Astrocyte (in vitro differentiated cells and primary cell): Measurements from ENCODE around the gene PDE7B. TPM values are rescaled to one million over a fixed set of nuclear protein-coding genes. Genes with fewer than 3 reads are reported as not detected.
A peak's percentile ranks its signal among the peaks of the same experiment; 100 is the strongest.

Source experiments
- DNase-seq: peaks from one replicate; pipeline ENCODE4 v3.0.0-alpha.2; 2010; ENCODE audit warnings: low read depth
- FAIRE-seq: peaks from 2 replicates; lab custom pipeline; 2011; peaks lifted over from hg19 to GRCh38; lab: Jason Lieb, UNC
- H2AFZ ChIP-seq: 2 replicates; pipeline ENCODE4 v1.6.0; 2012; ENCODE audit warnings: low read depth, low read length, inconsistent platforms
- H3K27ac ChIP-seq: 2 replicates; pipeline ENCODE4 v1.5.1; 2011; ENCODE audit warnings: low read depth, low read length, inconsistent platforms
- H3K27me3 ChIP-seq: 2 replicates; pipeline ENCODE4 v1.6.0; 2011; ENCODE audit warnings: low read length, inconsistent platforms; ENCODE audit not compliant: insufficient read depth
- H3K36me3 ChIP-seq: 2 replicates; pipeline ENCODE4 v1.5.1; 2011; ENCODE audit warnings: low read length, inconsistent platforms; ENCODE audit not compliant: insufficient read depth
- H3K4me1 ChIP-seq: 2 replicates; pipeline ENCODE4 v1.5.1; 2011; ENCODE audit warnings: low read length, inconsistent platforms; ENCODE audit not compliant: insufficient read depth
- H3K4me2 ChIP-seq: 2 replicates; pipeline ENCODE4 v1.6.0; 2012; ENCODE audit warnings: low read length, inconsistent platforms
- H3K4me3 ChIP-seq: 2 replicates; pipeline ENCODE4 v1.5.1; 2011; ENCODE audit warnings: low read depth, mild to moderate bottlenecking, low read length, inconsistent platforms; ENCODE audit not compliant: insufficient read depth
- H3K79me2 ChIP-seq: 2 replicates; pipeline ENCODE4 v1.6.0; 2012; ENCODE audit warnings: mild to moderate bottlenecking, low read length, inconsistent platforms; ENCODE audit not compliant: insufficient read depth
- H3K9ac ChIP-seq: 2 replicates; pipeline ENCODE4 v1.6.0; 2012; ENCODE audit warnings: mild to moderate bottlenecking, low read length, inconsistent platforms
- H3K9me3 ChIP-seq: 2 replicates; pipeline ENCODE4 v1.5.1; 2012; ENCODE audit warnings: low read depth, mild to moderate bottlenecking, low read length, inconsistent platforms; ENCODE audit not compliant: insufficient read depth
- H4K20me1 ChIP-seq: 2 replicates; pipeline ENCODE4 v1.6.0; 2012; ENCODE audit warnings: low read length, inconsistent platforms; ENCODE audit not compliant: insufficient read depth
- H3K27ac Mint-ChIP-seq: one replicate; pipeline ENCODE4 v1.8.0; 2021; ENCODE audit warnings: mild to moderate bottlenecking, mixed read lengths; ENCODE audit not compliant: unreplicated experiment
- H3K27me3 Mint-ChIP-seq: one replicate; pipeline ENCODE4 v1.8.0; 2021; ENCODE audit warnings: low read depth, mixed read lengths; ENCODE audit not compliant: unreplicated experiment
- H3K36me3 Mint-ChIP-seq: one replicate; pipeline ENCODE4 v1.8.0; 2021; ENCODE audit warnings: low read depth, mixed read lengths; ENCODE audit not compliant: unreplicated experiment
- H3K4me1 Mint-ChIP-seq: one replicate; pipeline ENCODE4 v1.8.0; 2021; ENCODE audit warnings: low read depth, mixed read lengths; ENCODE audit not compliant: unreplicated experiment
- H3K4me3 Mint-ChIP-seq: one replicate; pipeline ENCODE4 v1.8.0; 2021; ENCODE audit warnings: mild to moderate bottlenecking, moderate library complexity, mixed read lengths; ENCODE audit not compliant: unreplicated experiment
- H3K9me3 Mint-ChIP-seq: one replicate; pipeline ENCODE4 v1.8.0; 2021; ENCODE audit warnings: mild to moderate bottlenecking, mixed read lengths; ENCODE audit not compliant: unreplicated experiment
- EZH2 ChIP-seq: IDR thresholded peaks from 2 replicates; pipeline ENCODE4 v1.6.1; 2012; ENCODE audit warnings: mild to moderate bottlenecking, low read length, inconsistent platforms; ENCODE audit not compliant: insufficient read depth
- total RNA-seq: library from RNA; stranded (reverse); gene quantifications from 2 replicates; pipeline ENCODE4 v1.2.1, GENCODE V29; 2021
- TF ChIP-seq, protein P1 (sequence below): IDR thresholded peaks from 2 replicates; pipeline ENCODE4 v1.5.1; 2011; ENCODE audit warnings: low read depth, mild to moderate bottlenecking, inconsistent platforms, low read length, moderate library complexity; ENCODE audit not compliant: insufficient read depth

Gene PDE7B
- total RNA-seq, 1 donor from 2014 or later, result 0.27 TPM

DNA sequence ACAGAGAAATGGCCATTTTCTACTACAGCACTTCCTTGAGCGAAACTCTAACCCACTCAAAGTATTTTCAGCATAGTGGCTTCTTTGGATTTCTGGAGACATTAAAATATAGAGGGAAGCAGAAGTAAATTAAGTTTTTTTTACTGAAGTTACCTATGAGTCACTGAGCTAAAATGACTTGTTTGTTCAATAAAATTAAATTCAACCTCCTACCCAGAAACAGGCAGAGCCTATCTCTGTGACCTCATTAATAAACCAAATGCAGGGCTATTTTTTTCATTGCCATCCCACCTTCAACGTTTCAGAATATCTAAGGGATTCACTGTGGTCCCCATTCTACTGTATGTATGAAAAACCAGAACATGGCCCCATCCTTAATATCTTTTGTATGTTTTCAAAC, 265.6 kb downstream of the PDE7B start:
- TF ChIP-seq, protein P1, sequence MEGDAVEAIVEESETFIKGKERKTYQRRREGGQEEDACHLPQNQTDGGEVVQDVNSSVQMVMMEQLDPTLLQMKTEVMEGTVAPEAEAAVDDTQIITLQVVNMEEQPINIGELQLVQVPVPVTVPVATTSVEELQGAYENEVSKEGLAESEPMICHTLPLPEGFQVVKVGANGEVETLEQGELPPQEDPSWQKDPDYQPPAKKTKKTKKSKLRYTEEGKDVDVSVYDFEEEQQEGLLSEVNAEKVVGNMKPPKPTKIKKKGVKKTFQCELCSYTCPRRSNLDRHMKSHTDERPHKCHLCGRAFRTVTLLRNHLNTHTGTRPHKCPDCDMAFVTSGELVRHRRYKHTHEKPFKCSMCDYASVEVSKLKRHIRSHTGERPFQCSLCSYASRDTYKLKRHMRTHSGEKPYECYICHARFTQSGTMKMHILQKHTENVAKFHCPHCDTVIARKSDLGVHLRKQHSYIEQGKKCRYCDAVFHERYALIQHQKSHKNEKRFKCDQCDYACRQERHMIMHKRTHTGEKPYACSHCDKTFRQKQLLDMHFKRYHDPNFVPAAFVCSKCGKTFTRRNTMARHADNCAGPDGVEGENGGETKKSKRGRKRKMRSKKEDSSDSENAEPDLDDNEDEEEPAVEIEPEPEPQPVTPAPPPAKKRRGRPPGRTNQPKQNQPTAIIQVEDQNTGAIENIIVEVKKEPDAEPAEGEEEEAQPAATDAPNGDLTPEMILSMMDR, result no peak
- TF ChIP-seq EZH2, result no peak
- Histone ChIP-seq H2AFZ (no peak overlapping the region), H3K27ac (no peak overlapping the region), H4K20me1 (no peaks in the 10 kb centered on the region), H3K79me2 (no peaks in the 10 kb centered on the region), H3K9ac (no peak overlapping the region), H3K4me1 (peaks cover 7% of the 10 kb centered on the region), H3K27me3 (no peaks in the 10 kb centered on the region), H3K36me3 (no peaks in the 10 kb centered on the region), H3K9me3 (no peaks in the 10 kb centered on the region), H3K4me3 (no peak overlapping the region), H3K4me2 (no peak overlapping the region)
- Mint-ChIP-seq H3K4me1 (peaks cover 8% of the 10 kb centered on the region), H3K27me3 (no peaks in the 10 kb centered on the region), H3K4me3 (no peak overlapping the region), H3K36me3 (no peaks in the 10 kb centered on the region), H3K27ac (no peak overlapping the region), H3K9me3 (no peaks in the 10 kb centered on the region)
- FAIRE-seq (no peak), DNase-seq (no peak)

DNA sequence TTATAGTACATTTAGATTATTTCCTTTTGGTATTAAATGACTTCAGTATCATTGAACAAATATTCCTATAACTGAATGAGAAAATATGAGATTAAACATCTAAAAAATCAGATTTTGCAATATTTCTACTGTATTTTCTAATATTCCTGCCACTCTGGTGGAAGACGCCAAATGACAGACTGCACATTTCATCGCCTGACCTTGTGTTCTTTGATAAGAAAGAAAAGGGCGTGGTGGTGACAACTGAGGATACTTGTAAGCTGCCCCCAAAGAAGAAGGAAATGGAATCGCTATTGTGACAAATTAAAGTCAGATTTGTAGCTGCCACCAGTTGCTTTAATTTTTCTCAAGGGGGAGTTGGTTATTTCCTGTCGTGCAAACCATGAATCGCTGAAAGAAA, 267.3 kb downstream of the PDE7B start:
- Histone ChIP-seq H2AFZ (no peak overlapping the region), H3K79me2 (no peaks in the 10 kb centered on the region), H3K27me3 (no peaks in the 10 kb centered on the region), H3K27ac (no peak overlapping the region), H3K4me2 (no peak overlapping the region), H3K4me3 (no peak overlapping the region), H3K9ac (no peak overlapping the region), H3K4me1 (peaks cover 3% of the 10 kb centered on the region), H3K36me3 (no peaks in the 10 kb centered on the region), H4K20me1 (no peaks in the 10 kb centered on the region), H3K9me3 (no peaks in the 10 kb centered on the region)
- FAIRE-seq (no peak), DNase-seq (no peak)
- TF ChIP-seq EZH2, result no peak
- TF ChIP-seq, protein P1, result no peak
- Mint-ChIP-seq H3K9me3 (no peaks in the 10 kb centered on the region), H3K36me3 (no peaks in the 10 kb centered on the region), H3K4me3 (no peak overlapping the region), H3K4me1 (peaks cover 2% of the 10 kb centered on the region), H3K27me3 (no peaks in the 10 kb centered on the region), H3K27ac (no peak overlapping the region)

DNA sequence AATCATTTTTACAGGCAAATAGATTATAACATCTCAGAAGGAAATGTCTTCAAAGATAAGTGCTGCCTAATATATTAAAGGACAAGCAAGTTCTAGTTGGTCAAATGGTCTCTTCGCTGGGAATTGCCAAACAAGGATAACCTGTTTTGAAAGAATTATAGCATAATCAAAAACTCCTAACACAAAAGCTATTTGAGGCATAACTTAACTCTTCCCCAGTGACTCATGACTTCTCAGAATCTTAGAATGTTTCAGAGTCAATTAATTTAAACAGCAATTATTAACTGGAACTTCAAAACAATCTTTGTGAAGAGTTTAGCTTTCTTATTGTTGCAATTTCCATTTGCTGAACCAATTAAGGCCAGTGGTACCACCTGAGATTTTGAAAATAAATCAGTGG, 272.0 kb downstream of the PDE7B start:
- H3K4me2 ChIP-seq, result no peak overlapping the region

More for the DNA sequence above, 272.0 kb downstream of the PDE7B start:
- no peaks in the 10 kb centered on the region for H4K20me1 ChIP-seq
- H3K27ac ChIP-seq, result no peak overlapping the region
- no peak for TF ChIP-seq EZH2
- TF ChIP-seq, protein P1, result no peak
- H3K4me1 ChIP-seq, result no peaks in the 10 kb centered on the region
- H3K27me3 ChIP-seq, result no peaks in the 10 kb centered on the region
- Mint-ChIP-seq H3K4me3 (no peak overlapping the region), H3K4me1 (no peaks in the 10 kb centered on the region), H3K9me3 (no peaks in the 10 kb centered on the region), H3K36me3 (no peaks in the 10 kb centered on the region), H3K27me3 (no peaks in the 10 kb centered on the region), H3K27ac (no peak overlapping the region)
- no peak overlapping the region for H3K9ac ChIP-seq
- H2AFZ ChIP-seq, result no peak overlapping the region
- no peaks in the 10 kb centered on the region for H3K79me2 ChIP-seq
- H3K36me3 ChIP-seq, result no peaks in the 10 kb centered on the region
- H3K9me3 ChIP-seq, result no peaks in the 10 kb centered on the region
- no peak for FAIRE-seq
- peak; percentile 56 for DNase-seq
- no peak overlapping the region for H3K4me3 ChIP-seq
